DND-41 (cell line): ENCODE data around the gene CACNB2.

Experiments
- CTCF ChIP-seq: IDR thresholded peaks from 2 replicates; pipeline ENCODE4 v1.5.1; 2012; ENCODE audit warnings: borderline replicate concordance, low read length, moderate library complexity, mild to moderate bottlenecking; ENCODE audit not compliant: poor library complexity, severe bottlenecking; ENCODE audit errors: extremely low read depth
- EZH2 ChIP-seq: IDR thresholded peaks from 3 replicates; pipeline ENCODE4 v1.6.1; 2012; ENCODE audit warnings: borderline replicate concordance, low read depth, mild to moderate bottlenecking, moderate library complexity, low read length, inconsistent platforms; ENCODE audit not compliant: severe bottlenecking

GRCh38 chr10:18437486-18437885 is 297.3 kb downstream of the CACNB2 start:
- no peak for TF ChIP-seq CTCF
- TF ChIP-seq EZH2 = no peak
